Mesothelial cell of epicardium (in vitro differentiated cells): ENCODE results near the gene MIX23. TPM values are rescaled to one million over a fixed set of nuclear protein-coding genes. Genes with fewer than 3 reads are reported as not detected.

ENCODE experiments used
- DNase-seq, 2 experiments: peaks; one replicate each; pipeline ENCODE4 v3.0.0; 2021; ENCODE audit warnings: low spot score in 2 of 2; ENCODE audit not compliant: unreplicated experiment in 2 of 2
- H3K27ac Mint-ChIP-seq: 2 replicates; pipeline ENCODE4 v1.8.0; 2021; ENCODE audit warnings: mixed read lengths
- H3K27me3 Mint-ChIP-seq: 2 replicates; pipeline ENCODE4 v1.8.0; 2021; ENCODE audit warnings: low read depth, mixed read lengths
- H3K36me3 Mint-ChIP-seq: 2 replicates; pipeline ENCODE4 v1.8.0; 2021; ENCODE audit warnings: mixed read lengths
- H3K4me1 Mint-ChIP-seq: 2 replicates; pipeline ENCODE4 v1.8.0; 2021; ENCODE audit warnings: mixed read lengths
- H3K4me3 Mint-ChIP-seq: 2 replicates; pipeline ENCODE4 v1.8.0; 2021; ENCODE audit warnings: mild to moderate bottlenecking, moderate library complexity, mixed read lengths
- H3K9me3 Mint-ChIP-seq: 2 replicates; pipeline ENCODE4 v1.8.0; 2021; ENCODE audit warnings: mixed read lengths
- CTCF ChIP-seq: fragments of 200-600 bp; sonication (generic); IDR thresholded peaks from one replicate; pipeline ENCODE4 v1.5.0; 2021; ENCODE audit warnings: antibody characterized with exemption; ENCODE audit not compliant: unreplicated experiment
- total RNA-seq: library from RNA; stranded (reverse); gene quantifications from 3 replicates; pipeline ENCODE4 v1.2.1, GENCODE V29; 2021

The MIX23 gene
- total RNA-seq, 1 donor from 2014 or later = 29.8 TPM

GRCh38 chr3:122410111-122410510 is 27.1 kb upstream of the MIX23 start:
- Mint-ChIP-seq H3K27me3 (no peaks in the 10 kb centered on the region), H3K9me3 (no peaks in the 10 kb centered on the region), H3K36me3 (peaks cover 12% of the 10 kb centered on the region), H3K27ac (no peak overlapping the region), H3K4me1 (peaks cover 17% of the 10 kb centered on the region), H3K4me3 (no peak overlapping the region)
- no peak for DNase-seq
- no peak for TF ChIP-seq CTCF

GRCh38 chr3:122409446-122409845 is 26.4 kb upstream of the MIX23 start:
- peaks cover 12% of the 10 kb centered on the region for H3K36me3 Mint-ChIP-seq
- no peaks in the 10 kb centered on the region for H3K9me3 Mint-ChIP-seq
- H3K27ac Mint-ChIP-seq = no peak overlapping the region
- DNase-seq = no peak
- H3K4me1 Mint-ChIP-seq = peaks cover 10% of the 10 kb centered on the region
- no peak overlapping the region for H3K4me3 Mint-ChIP-seq
- no peaks in the 10 kb centered on the region for H3K27me3 Mint-ChIP-seq
- no peak for TF ChIP-seq CTCF

GRCh38 chr3:122407946-122408345 is 24.9 kb upstream of the MIX23 start:
- Mint-ChIP-seq H3K36me3 (peaks cover 12% of the 10 kb centered on the region), H3K4me3 (no peak overlapping the region), H3K27ac (no peak overlapping the region), H3K27me3 (no peaks in the 10 kb centered on the region), H3K4me1 (peaks cover 2% of the 10 kb centered on the region), H3K9me3 (no peaks in the 10 kb centered on the region)
- no peak for DNase-seq
- no peak for TF ChIP-seq CTCF

GRCh38 chr3:122406198-122406597 is 23.2 kb upstream of the MIX23 start:
- Mint-ChIP-seq H3K4me3 (no peak overlapping the region), H3K36me3 (peaks cover 12% of the 10 kb centered on the region), H3K27ac (no peak overlapping the region), H3K27me3 (no peaks in the 10 kb centered on the region), H3K9me3 (no peaks in the 10 kb centered on the region), H3K4me1 (no peaks in the 10 kb centered on the region)
- no peak for TF ChIP-seq CTCF
- no peak for DNase-seq

- no peak overlapping the region for H3K27ac Mint-ChIP-seq
- DNase-seq = no peak
- H3K9me3 Mint-ChIP-seq = no peaks in the 10 kb centered on the region
- H3K36me3 Mint-ChIP-seq = peaks cover 11% of the 10 kb centered on the region
- no peak overlapping the region for H3K4me3 Mint-ChIP-seq
- no peaks in the 10 kb centered on the region for H3K4me1 Mint-ChIP-seq
- H3K27me3 Mint-ChIP-seq = no peaks in the 10 kb centered on the region
- TF ChIP-seq CTCF = no peak
Measured at GRCh38 chr3:122405015-122405414, 22.0 kb upstream of the MIX23 start.

GRCh38 chr3:122403489-122403888 is 20.5 kb upstream of the MIX23 start:
- TF ChIP-seq CTCF = no peak
- Mint-ChIP-seq H3K36me3 (peaks cover 11% of the 10 kb centered on the region), H3K4me1 (no peaks in the 10 kb centered on the region)

More at GRCh38 chr3:122403489-122403888, 20.5 kb upstream of the MIX23 start:
- Mint-ChIP-seq H3K27ac (no peak overlapping the region), H3K27me3 (no peaks in the 10 kb centered on the region), H3K4me3 (no peak overlapping the region), H3K9me3 (no peaks in the 10 kb centered on the region)
- DNase-seq = no peak
